HG03521 (cell line): ENCODE results near the gene CCDC181.
"Not testable (repeated sequence)": the region's sequence is repeated elsewhere in the genome, so short reads cannot be mapped to it uniquely, and the experiment has no call there.

ENCODE experiments used
- ATAC-seq: cut with Tn5 transposase; IDR thresholded peaks from one replicate; pipeline ENCODE4 v1.9.1; 2021; ENCODE audit warnings: mild to moderate bottlenecking, moderate library complexity; ENCODE audit not compliant: unreplicated experiment

CCDC181 gene

GRCh38 chr1:169402578-169402977 is 24.7 kb downstream of the CCDC181 start:
- ATAC-seq, result not testable (repeated sequence)

- ATAC-seq, result no peak
These were observed 31.3 kb downstream of the CCDC181 start for GRCh38 chr1:169395955-169396354.

- ATAC-seq, result no peak
These were observed 34.9 kb downstream of the CCDC181 start for GRCh38 chr1:169392406-169392805.

- no peak for ATAC-seq
These were observed 37.0 kb downstream of the CCDC181 start for GRCh38 chr1:169390303-169390702.

GRCh38 chr1:169387399-169387798 is 39.9 kb downstream of the CCDC181 start:
- no peak for ATAC-seq

GRCh38 chr1:169383449-169383848 is 43.8 kb downstream of the CCDC181 start:
- ATAC-seq, result no peak

GRCh38 chr1:169381162-169381561 is 46.1 kb downstream of the CCDC181 start:
- no peak for ATAC-seq

- ATAC-seq, result no peak
These were observed 55.9 kb downstream of the CCDC181 start for GRCh38 chr1:169371404-169371803.

- ATAC-seq, result no peak
These were observed 58.9 kb downstream of the CCDC181 start for GRCh38 chr1:169368406-169368769.

GRCh38 chr1:169367686-169368405 is 59.4 kb downstream of the CCDC181 start, which contains the start of the genes BLZF1 and NME7:
TSS of gene BLZF1 (plus strand) at chr1:169368195. CDS start at chr1:169369523, 1,328 bp downstream.
TSS of gene NME7 (minus strand) at chr1:169367797. CDS start at chr1:169367710, 87 bp downstream.
- ATAC-seq, result peak; percentile 97

- ATAC-seq, result no peak
These were observed 60.1 kb downstream of the CCDC181 start for GRCh38 chr1:169367096-169367685.

GRCh38 chr1:169364948-169365347 is 62.3 kb downstream of the CCDC181 start:
- no peak for ATAC-seq

- no peak for ATAC-seq
These were observed 64.1 kb downstream of the CCDC181 start for GRCh38 chr1:169363046-169363730.

- ATAC-seq, result no peak
These were observed 66.0 kb downstream of the CCDC181 start for GRCh38 chr1:169361281-169361680.

GRCh38 chr1:169360415-169360814 is 66.9 kb downstream of the CCDC181 start:
- no peak for ATAC-seq

- ATAC-seq, result no peak
These were observed 78.8 kb downstream of the CCDC181 start for GRCh38 chr1:169348383-169349036.

- ATAC-seq, result no peak
These were observed 79.4 kb downstream of the CCDC181 start for GRCh38 chr1:169347688-169348382.

- ATAC-seq, result no peak
These were observed 81.2 kb downstream of the CCDC181 start for GRCh38 chr1:169346036-169346589.

GRCh38 chr1:169345511-169345910 is 81.8 kb downstream of the CCDC181 start:
- ATAC-seq, result no peak
